ENCODE results near the gene PEMT.

PEMT gene

GRCh38 chr17:17535957-17536356 lies 55.6 kb downstream of the PEMT start:
- DNase-seq (ENCODE audit: low spot score), result no peak

DNA sequence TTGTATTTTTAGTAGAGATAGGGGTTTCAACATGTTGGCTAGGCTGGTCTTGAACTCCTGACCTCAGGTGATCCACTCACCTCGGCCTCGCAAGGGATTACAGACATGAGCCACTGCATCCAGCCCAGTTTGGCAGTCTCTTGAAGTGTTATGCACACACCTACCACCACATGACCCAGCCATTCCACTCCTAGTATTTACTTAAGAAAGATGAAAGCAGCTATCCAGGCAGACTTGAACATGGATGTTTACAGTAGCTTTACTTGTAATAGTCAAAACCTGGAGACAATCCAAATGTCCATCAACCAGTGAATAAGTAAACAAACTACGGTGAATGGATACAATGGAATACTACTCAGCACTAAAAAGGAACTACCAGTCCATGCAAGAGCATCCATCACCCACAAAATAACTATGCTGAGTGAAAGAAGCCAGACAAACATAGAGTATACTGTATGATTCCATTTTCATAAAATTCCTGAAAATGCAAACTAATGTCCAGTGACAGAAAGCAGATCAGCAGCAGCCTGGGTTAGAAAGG lies 57.5 kb downstream of the PEMT start:
- no peak for DNase-seq (ENCODE audit: low spot score)

DNA sequence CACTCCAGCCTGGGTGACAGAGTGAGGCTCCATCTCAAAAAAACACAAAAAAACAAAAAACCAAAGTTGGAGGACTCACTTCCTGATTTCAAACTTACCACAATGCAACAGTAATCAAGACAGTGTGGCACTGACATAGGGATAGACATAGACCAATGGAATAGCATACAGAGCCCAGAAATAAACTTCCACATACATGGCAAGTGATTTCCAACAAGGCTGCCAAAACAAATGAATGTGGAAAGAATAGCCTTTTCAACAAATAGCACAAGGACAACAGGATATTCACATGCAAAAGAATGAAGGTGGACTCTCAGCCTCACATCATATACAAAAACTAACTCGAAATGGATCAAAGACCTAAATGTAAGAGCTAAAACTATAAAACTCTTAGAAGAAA lies 58.5 kb downstream of the PEMT start:
- DNase-seq (ENCODE audit: low spot score), result no peak

DNA sequence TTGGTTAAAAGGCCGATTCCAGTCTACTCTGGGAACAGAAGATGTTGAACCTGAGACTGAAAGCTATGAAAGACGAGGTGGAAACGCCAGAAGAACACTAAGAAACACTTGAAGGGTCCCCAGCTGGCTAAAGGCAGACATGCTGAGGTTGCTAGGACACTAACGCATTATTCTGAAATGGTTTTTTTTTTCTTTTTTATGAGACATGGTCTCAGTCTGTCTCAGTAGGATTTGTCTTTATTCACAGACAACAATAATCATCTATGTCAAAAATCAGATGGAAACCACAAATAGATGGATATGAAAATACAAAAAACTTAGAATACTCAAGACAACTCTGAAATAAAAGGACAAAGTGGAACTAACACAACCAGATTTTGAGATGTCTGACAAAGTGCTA lies 60.4 kb downstream of the PEMT start:
- DNase-seq (ENCODE audit: low spot score), result no peak

DNA sequence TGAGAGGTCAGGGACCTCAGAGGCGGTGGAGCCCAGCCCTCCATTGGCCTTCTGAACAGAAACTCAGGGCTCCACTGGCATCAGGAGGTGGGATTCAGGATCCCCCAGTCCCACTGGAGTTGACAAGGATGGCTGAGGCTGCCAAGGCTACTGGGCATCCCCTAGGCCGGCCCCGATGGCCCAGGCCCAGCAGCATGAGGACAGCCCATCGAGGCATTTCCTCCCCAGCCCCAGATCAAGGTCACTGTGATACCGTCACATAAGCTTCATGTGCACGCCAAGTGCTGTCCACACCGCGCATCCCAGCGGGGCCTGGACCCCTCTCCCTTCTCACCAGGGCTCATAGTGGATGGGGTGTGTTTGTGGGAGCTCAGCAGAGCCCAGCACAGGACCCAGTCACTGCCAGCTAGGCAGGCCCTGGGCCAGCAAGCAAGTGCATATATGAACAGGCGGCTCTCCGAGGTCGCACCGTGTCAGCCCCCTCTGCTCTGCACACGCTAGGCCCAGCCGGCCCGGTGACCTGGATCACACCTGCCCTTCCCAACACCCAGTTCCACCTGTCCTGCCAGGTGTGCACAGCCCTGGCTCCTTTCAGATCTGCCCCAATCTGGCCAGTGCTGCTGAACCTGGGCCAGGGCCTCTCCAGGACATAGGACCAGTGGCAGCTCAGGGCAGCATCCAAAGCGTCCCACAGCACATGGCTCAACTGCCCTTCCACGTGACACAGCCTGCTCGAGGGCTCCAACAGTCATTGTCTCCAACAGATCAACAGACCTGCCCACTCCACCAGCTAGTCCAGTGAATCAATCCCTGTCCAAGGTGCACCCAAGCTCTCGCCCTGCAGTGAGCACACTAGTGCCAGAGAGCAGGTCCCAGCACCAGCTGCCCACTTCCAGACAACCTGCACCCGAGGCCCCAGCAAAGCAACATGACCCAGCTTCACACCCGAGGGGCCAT lies 62.5 kb downstream of the PEMT start:
- no peak for DNase-seq (ENCODE audit: low spot score)

DNA sequence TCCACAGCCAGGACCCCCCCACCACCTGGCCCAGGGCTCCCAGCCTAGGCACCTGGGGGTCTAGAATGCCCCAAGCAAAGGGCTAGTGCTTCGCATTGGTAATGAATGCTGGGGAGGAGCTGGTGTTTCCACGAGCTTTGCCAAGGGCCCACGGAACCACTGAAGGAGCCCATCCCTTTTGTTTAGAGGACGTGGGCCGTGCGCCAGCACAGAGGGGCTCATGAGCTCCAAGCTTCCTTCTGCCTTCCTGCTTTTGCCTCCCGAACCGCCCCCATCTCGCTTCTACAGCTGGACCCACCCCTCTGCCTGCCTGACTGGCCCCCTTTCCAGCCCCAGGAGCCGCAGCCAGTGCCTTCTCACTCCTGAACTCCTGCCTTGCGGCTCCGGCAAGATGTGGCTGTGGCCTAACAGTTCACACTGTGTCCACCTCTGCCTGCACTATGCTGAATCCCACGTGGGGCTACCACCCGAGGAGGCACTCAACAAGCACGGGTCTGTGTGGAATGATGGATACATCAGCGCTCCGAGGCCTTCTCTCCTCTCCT lies 63.5 kb downstream of the PEMT start:
- no peak for DNase-seq (ENCODE audit: low spot score)

DNA sequence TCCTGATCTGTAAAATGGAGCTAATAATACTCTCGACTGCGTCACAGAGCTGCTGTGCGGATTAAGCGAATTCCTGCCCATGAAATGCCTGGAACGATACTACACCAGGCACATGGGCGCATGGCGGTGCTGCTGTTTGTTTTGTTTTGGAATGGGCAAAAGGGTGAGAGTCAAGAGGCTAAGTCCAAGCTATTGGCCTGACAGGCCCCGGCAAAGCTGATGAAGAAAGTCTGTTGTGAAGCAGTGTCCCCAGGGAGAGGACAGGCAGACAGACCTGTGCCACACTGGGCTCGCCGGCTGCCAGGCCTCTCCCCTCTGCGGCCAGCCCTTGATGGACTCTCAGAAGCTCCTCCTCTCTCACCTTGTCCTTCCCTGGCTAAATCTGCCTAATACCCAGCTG lies 64.0 kb downstream of the PEMT start:
- no peak for DNase-seq (ENCODE audit: low spot score)

- no peak for DNase-seq (ENCODE audit: low spot score)
Observed at GRCh38 chr17:17526369-17526768, 65.1 kb downstream of the PEMT start.

GRCh38 chr17:17525956-17526355 lies 65.6 kb downstream of the PEMT start:
- no peak for DNase-seq (ENCODE audit: low spot score)

DNA sequence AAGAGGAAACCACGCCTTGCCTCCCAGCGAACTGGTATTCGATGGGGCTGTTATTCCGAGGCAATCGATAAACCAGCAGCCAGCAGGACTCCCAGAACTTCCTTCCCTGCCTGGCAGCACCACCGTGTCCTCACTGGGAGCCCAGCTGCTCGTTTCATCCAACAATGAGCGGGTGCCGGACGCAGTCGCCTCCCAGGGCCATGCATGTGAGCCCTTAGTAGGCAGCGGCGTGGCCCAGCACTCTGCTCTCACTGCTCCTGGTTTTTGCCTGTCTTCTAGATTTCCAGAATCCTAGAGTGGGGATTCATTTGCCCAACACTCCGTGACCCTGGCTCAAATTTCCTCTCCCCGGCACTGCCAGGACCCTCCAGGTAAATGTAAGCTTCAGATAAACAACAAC lies 66.2 kb downstream of the PEMT start:
- DNase-seq (ENCODE audit: low spot score), result no peak

DNA sequence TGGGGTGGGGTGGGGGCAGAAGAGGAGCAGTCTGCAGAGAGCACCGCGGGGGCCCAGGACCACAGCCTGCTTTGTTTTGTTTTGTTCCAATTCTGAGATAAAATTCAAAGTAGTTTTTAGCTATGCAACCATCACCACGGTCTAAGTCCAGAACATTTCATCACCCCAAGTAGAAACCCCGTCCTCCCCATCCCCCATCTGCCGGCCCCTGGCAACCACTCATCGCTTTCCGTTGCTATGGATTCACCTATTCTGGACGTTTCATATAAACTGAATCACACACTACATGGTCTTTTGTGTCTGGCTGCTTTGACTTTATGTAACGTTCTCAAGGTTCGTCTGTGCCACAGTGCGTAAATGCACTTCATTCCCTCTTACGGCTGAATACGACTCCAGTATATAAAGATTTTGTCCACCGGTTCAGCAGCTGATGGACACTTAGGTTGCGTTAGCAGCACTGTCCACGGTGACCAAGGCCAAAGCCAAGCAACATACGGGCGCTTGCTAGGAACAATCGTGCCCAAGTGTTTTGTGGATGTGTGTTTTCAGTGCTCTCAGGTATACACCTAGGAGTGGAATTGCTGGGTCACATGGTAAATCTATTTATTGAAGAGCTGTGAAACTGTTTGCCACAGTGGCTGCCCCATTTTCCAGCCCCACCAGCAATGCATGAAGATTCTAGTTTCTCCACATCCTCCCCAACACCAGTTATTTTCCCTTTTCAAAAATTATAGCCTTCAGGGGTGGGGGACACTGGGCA lies 67.6 kb downstream of the PEMT start:
- DNase-seq (ENCODE audit: low spot score), result no peak

GRCh38 chr17:17523001-17523730 lies 68.3 kb downstream of the PEMT start:
- no peak for DNase-seq (ENCODE audit: low spot score)

GRCh38 chr17:17520599-17521232 lies 70.8 kb downstream of the PEMT start:
- DNase-seq (ENCODE audit: low spot score), result no peak

DNA sequence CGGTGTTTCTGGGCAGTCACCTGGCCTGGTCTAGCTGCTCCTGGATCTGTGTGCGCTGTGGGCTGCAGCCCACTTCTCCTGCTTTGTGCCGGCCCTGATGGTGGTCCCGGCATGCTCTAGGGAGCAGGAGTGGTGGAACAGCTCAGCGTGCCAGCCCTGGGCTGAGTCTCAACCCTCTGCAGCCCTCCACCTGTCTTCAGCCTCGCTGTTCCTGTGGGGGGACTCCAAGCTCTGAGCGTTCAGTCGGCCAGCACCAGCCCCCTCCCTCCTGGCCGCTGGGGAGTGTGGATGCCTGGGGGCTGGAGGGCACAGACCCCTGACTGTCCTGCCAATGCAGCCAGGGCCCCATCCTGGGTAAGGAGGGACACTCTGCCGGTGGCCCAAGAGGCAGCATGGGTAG lies 71.6 kb downstream of the PEMT start:
- no peak for DNase-seq (ENCODE audit: low spot score)

GRCh38 chr17:17518951-17519350 lies 72.6 kb downstream of the PEMT start:
- no peak for DNase-seq (ENCODE audit: low spot score)

- no peak for DNase-seq (ENCODE audit: low spot score)
Observed at GRCh38 chr17:17518014-17518413, 73.5 kb downstream of the PEMT start.

DNA sequence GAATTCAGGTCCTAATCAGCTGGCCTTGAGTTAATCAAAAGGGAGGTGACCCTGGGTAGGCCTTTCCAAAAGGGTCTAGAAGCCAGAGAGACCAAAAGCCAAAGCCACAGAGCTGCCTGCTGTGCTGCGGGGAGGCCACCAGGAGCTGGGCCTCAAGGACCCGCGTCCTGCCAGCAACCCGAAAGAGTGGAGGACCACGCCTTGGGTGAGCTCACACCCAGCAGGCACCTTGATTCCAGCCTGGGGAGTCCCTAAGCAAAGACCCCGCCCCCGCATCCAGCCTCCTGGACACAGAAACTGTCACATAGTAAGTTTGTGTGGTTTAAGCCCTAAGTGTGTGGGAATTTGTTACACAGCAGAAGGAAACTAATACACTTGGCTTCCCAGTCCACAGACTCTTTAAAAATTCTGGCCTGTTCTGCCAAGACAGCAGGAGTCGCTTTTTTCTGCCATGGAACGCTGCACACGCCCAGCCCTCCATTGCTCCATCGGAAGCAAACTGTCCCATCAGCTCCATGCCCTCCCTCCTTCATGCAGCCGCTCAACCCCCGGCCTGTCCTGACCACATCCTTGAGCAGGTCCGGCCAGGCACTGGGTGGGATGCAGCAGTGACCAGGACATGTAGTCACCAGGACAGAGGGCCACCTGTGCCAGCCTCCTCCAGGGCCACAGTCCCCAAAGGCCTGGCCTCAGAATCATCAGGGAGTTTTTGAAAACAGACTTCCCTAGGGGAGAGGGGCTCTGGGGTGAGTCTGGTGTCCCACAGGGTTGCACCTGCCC lies 74.4 kb downstream of the PEMT start:
- no peak for DNase-seq (ENCODE audit: low spot score)

- DNase-seq (ENCODE audit: low spot score), result no peak
Observed at GRCh38 chr17:17515934-17516930, 75.3 kb downstream of the PEMT start.
